K562 (cell line): ENCODE measurements around the gene ACTR5. TPM values are rescaled to one million over a fixed set of nuclear protein-coding genes. Genes with fewer than 3 reads are reported as not detected.

Experiments
- ATAC-seq: fragments of 200-7000 bp; cut with Tn5 transposase; 3 replicates; pipeline ENCODE4 v1.9.1; 2020; ENCODE audit warnings: moderate library complexity
- BruUV-seq: library from RNA; stranded (reverse); fragments of 400-500 nt; replicated peaks from 2 replicates; lab custom pipeline; 2021; lab: Mats Ljungman, UMichigan
- CTCF ChIA-PET: fragments of 300-600 bp; formaldehyde crosslinking; extraction: SDS; loops from one replicate; lab custom pipeline; 2021; ENCODE audit warnings: low intra/inter-chr PET ratio; lab: Yijun Ruan, JAX
- POLR2A ChIA-PET: fragments of 300-600, 350-650 bp; sonication (Branson Sonifier 250); formaldehyde crosslinking; extraction: SDS; loops from one replicate; lab custom pipeline; 2021; ENCODE audit warnings: antibody characterized with exemption, inconsistent platforms; lab: Yijun Ruan, JAX
- DNase-seq, 4 experiments: peaks; one replicate each; pipeline versions ENCODE4 v3.0.0 to v3.0.0-alpha.2; 2011 to 2018; ENCODE audit warnings: low spot score in 3 of 4, mixed read lengths in 3 of 4; ENCODE audit errors: extremely low read depth in 1 of 4
- FAIRE-seq: peaks from 2 replicates; lab custom pipeline; 2011; peaks lifted over from hg19 to GRCh38; lab: Jason Lieb, UNC
- H2AFZ ChIP-seq: 2 replicates; pipeline ENCODE4 v1.6.0; 2011; ENCODE audit warnings: low read depth, low read length, control low read depth, inconsistent platforms
- H3K27ac ChIP-seq: fragments of 200-600 bp; 3 replicates; pipeline ENCODE4 v1.8.0; 2011; ENCODE audit warnings: low read depth, mild to moderate bottlenecking, control low read depth, inconsistent platforms, low read length, moderate library complexity, mixed read lengths; ENCODE audit errors: extremely low read depth
- H3K27me3 ChIP-seq, 2 experiments: fragments of 300-600 bp in 1 of 2; 2 replicates in 1 of 2; 3 replicates in 1 of 2; pipeline versions ENCODE4 v1.6.0 to v1.8.0; 2011; ENCODE audit warnings: inconsistent platforms in 2 of 2, low read length in 2 of 2, mild to moderate bottlenecking in 1 of 2, mixed read lengths in 1 of 2, moderate library complexity in 1 of 2; ENCODE audit not compliant: control insufficient read depth in 2 of 2, insufficient read depth in 2 of 2
- H3K36me3 ChIP-seq: fragments of 300-600 bp; 3 replicates; pipeline ENCODE4 v1.8.0; 2011; ENCODE audit warnings: mild to moderate bottlenecking, low read length, inconsistent platforms; ENCODE audit not compliant: control insufficient read depth, insufficient read depth
- H3K4me1 ChIP-seq, 2 experiments: fragments of 200-600 bp in 1 of 2; replicated peaks in 1 of 2; 2 replicates in 1 of 2; 3 replicates in 1 of 2; pipeline versions ENCODE4 v1.5.1 to v1.8.0; 2011; ENCODE audit warnings: inconsistent platforms in 2 of 2, low read length in 2 of 2, mild to moderate bottlenecking in 1 of 2, mixed read lengths in 1 of 2, moderate library complexity in 1 of 2; ENCODE audit not compliant: control insufficient read depth in 2 of 2, insufficient read depth in 2 of 2
- H3K4me2 ChIP-seq: 2 replicates; pipeline ENCODE4 v1.6.1; 2011; ENCODE audit warnings: low read length, control low read depth, inconsistent platforms, mixed read lengths; ENCODE audit not compliant: insufficient read depth
- H3K4me3 ChIP-seq: fragments of 200-600 bp; sonication (generic), shearing (Covaris generic); 2 replicates; pipeline ENCODE4 v1.5.1; 2016; ENCODE audit warnings: control low read depth, inconsistent platforms
- H3K79me2 ChIP-seq: fragments of 200-600 bp; 3 replicates; pipeline ENCODE4 v1.8.0; 2011; ENCODE audit warnings: low read length, inconsistent platforms; ENCODE audit not compliant: control insufficient read depth, insufficient read depth
- H3K9ac ChIP-seq, 2 experiments: 2 replicates each; pipeline versions ENCODE4 v1.6.0 to v1.6.1; 2011; ENCODE audit warnings: low read depth in 2 of 2, low read length in 2 of 2, control low read depth in 1 of 2, inconsistent platforms in 1 of 2, mild to moderate bottlenecking in 1 of 2, mixed read lengths in 1 of 2; ENCODE audit not compliant: insufficient read depth in 1 of 2
- H3K9me1 ChIP-seq: one replicate; pipeline ENCODE4 v1.6.0; 2011; ENCODE audit warnings: inconsistent platforms, mild to moderate bottlenecking, low read length, moderate library complexity; ENCODE audit not compliant: control insufficient read depth, insufficient read depth
- H3K9me3 ChIP-seq: replicated peaks from 2 replicates; pipeline ENCODE4 v1.5.1; 2011; ENCODE audit warnings: low read depth, low read length, inconsistent platforms; ENCODE audit not compliant: control insufficient read depth, insufficient read depth
- H4K20me1 ChIP-seq: replicated peaks from 2 replicates; pipeline ENCODE4 v1.6.1; 2011; ENCODE audit warnings: low read length, inconsistent platforms, mixed read lengths; ENCODE audit not compliant: control insufficient read depth, insufficient read depth
- ATF7 ChIP-seq: fragments of 450-650 bp; IDR thresholded peaks from 2 replicates; pipeline ENCODE4 v1.7.1; 2014; ENCODE audit warnings: mild to moderate bottlenecking, moderate library complexity
- CXXC5 ChIP-seq: fragments of 250-450 bp; sonication (Bioruptor Pico); IDR thresholded peaks from 2 replicates; pipeline ENCODE4 v1.8.0; 2022; ENCODE audit warnings: inconsistent platforms, mild to moderate bottlenecking, moderate library complexity
- GTF2F1 ChIP-seq: IDR thresholded peaks from 2 replicates; pipeline ENCODE4 v1.6.1; 2011; ENCODE audit warnings: low read depth, low read length, improper control_type of control experiment
- MCM7 ChIP-seq, 2 experiments: fragments of 450-650 bp; IDR thresholded peaks; 2 replicates each; pipeline ENCODE4 v1.6.1; 2016 to 2018
- NBN ChIP-seq: fragments of 450-650 bp; IDR thresholded peaks from 2 replicates; pipeline ENCODE4 v1.6.1; 2016; ENCODE audit warnings: low read depth, mild to moderate bottlenecking
- POLR2A ChIP-seq: fragments of 450-650 bp; conservative IDR thresholded peaks from 2 replicates; pipeline ENCODE4 v1.6.1; 2016
- WGBS: fragments of 100-300 bp; shearing (Covaris generic); methylation state at CpG from one replicate; pipeline ENCODE4 v1.1.6; 2016; ENCODE audit warnings: low coverage, mixed read lengths; ENCODE audit not compliant: insufficient coverage; ENCODE audit errors: missing lambda C conversion rate; 5-methylcytosine and 5-hydroxymethylcytosine counted together
- in situ Hi-C: fragments of 300-500 bp; cut with MboI; formaldehyde crosslinking; loops from 4 replicates; pipeline ENCODE4 v1.15.0; 2018; ENCODE audit warnings: inconsistent platforms, mixed read lengths
- intact Hi-C: fragments of 100-400 bp; cut with micrococcal nuclease; formaldehyde crosslinking; loops from 2 replicates; pipeline ENCODE4 v1.14.2; 2022
- polyA plus RNA-seq, 8 experiments: library from polyadenylated mRNA; depleted of rRNA in 4 of 8; stranded (reverse) in 5 of 8; unstranded in 3 of 8; fragments of >200 nt; fragmentation: Nextera tagmentation in 2 of 8; fragmentation: Illumina TruSeq in 1 of 8; extraction: Ambion mirVana in 2 of 8; extraction: Trizol in 1 of 8; gene quantifications; 2 replicates each; pipeline versions ENCODE4 v1.2.1 to v1.2.3, GENCODE V29; 2011 to 2014; ENCODE audit warnings: inconsistent platforms in 1 of 8, missing spikeins in 1 of 8
- total RNA-seq, 7 experiments: library from RNA; depleted of rRNA in 6 of 7; stranded (reverse); fragments of >200 nt in 6 of 7; fragmentation: Illumina TruSeq in 2 of 7; extraction: Trizol in 2 of 7; gene quantifications; 2 replicates each; pipeline versions ENCODE4 v1.2.1 to v1.2.3, GENCODE V29; 2011 to 2021; ENCODE audit warnings: low replicate concordance in 1 of 7
- TF ChIP-seq, protein P1 (sequence below): fragments of 450-650 bp; IDR thresholded peaks from 2 replicates; pipeline ENCODE4 v1.6.1; 2017; ENCODE audit warnings: antibody characterized with exemption, mild to moderate bottlenecking

Gene ACTR5
- total and polyA plus RNA-seq, 9 of the 15 experiments (the other 6 are each of a cell fraction or from before 2014, with no cell fraction given), result 0.93 to 18.8 (median 12.9) TPM

DNA sequence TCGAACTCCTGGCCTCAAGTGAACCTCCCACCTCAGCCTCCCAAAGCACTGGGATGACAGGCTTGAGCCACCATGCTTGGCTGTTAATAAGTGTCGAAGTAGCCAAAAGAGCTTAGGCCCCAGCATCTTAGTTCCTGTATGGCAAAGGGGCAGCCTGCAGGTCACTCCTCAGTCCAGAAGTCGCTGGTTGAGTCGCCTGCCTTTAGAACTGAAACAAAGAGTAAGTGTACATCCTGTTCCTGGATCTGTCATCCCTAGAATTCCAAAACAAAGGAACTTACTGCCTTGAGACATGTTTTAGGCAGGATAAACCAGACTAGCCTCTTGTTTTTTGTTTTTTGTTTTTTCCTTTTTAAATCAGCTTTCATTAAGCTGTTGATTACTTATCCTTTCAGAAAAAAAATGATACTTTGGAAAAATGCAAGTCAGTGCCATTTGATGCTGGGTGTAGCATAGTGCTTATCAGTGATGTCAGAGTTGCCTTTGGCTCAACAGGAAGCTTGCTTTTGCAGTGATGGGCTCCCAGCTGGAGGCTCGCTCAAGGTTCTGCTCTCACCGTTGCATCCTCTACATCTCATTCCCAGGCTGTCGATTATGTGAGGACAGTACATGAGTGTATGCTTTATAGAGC lies 9.0 kb downstream of the ACTR5 start (continued):
- TF ChIP-seq, protein P1, sequence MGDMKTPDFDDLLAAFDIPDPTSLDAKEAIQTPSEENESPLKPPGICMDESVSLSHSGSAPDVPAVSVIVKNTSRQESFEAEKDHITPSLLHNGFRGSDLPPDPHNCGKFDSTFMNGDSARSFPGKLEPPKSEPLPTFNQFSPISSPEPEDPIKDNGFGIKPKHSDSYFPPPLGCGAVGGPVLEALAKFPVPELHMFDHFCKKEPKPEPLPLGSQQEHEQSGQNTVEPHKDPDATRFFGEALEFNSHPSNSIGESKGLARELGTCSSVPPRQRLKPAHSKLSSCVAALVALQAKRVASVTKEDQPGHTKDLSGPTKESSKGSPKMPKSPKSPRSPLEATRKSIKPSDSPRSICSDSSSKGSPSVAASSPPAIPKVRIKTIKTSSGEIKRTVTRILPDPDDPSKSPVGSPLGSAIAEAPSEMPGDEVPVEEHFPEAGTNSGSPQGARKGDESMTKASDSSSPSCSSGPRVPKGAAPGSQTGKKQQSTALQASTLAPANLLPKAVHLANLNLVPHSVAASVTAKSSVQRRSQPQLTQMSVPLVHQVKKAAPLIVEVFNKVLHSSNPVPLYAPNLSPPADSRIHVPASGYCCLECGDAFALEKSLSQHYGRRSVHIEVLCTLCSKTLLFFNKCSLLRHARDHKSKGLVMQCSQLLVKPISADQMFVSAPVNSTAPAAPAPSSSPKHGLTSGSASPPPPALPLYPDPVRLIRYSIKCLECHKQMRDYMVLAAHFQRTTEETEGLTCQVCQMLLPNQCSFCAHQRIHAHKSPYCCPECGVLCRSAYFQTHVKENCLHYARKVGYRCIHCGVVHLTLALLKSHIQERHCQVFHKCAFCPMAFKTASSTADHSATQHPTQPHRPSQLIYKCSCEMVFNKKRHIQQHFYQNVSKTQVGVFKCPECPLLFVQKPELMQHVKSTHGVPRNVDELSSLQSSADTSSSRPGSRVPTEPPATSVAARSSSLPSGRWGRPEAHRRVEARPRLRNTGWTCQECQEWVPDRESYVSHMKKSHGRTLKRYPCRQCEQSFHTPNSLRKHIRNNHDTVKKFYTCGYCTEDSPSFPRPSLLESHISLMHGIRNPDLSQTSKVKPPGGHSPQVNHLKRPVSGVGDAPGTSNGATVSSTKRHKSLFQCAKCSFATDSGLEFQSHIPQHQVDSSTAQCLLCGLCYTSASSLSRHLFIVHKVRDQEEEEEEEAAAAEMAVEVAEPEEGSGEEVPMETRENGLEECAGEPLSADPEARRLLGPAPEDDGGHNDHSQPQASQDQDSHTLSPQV, result peak; percentile 60
- TF ChIP-seq ATF7, result peak; percentile 62; the same call in 1 of the 2 replicates

DNA sequence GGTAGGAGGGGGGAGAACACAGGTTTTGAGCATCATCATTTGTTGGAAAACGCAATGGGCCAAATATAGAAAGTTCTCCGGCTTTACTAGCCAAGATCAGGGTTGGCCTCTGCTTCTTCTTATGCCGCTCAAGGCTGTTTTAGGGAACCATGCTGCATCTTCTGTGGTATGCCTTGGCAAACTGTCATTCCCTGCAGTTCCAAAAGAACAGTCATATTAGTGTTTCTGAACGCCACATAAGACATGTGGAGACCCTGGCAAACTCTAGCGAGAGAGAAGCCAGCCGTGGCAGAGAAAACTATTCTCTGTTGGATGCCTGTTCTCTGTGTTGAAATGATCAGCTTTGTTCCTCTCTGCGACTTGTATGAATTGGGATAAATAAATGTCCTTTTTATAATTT lies 10.8 kb downstream of the ACTR5 start:
- intact Hi-C loops, result loop anchor here (10.0 kb wide), 1 partner anchor 286 kb away; no protein-coding TSS in a partner anchor
- Histone ChIP-seq H3K9me3 (no peaks in the 10 kb centered on the region), H3K4me2 (no peak overlapping the region), H4K20me1 (0 out of 2 replicates have a peak, but pooled peaks cover 2% of the 10 kb centered on the region), H3K9ac (no peak overlapping the region), H3K4me1 (peaks cover 0 to 8% of the 10 kb centered on the region in 2 experiments; a peak in 2 of 5 replicates), H3K27me3 (no peaks in the 10 kb centered on the region), H3K9me1 (no peaks in the 10 kb centered on the region), H3K4me3 (no peak overlapping the region), H3K36me3 (peaks cover 87% of the 10 kb centered on the region), H3K27ac (no peak overlapping the region), H2AFZ (no peak overlapping the region), H3K79me2 (no peaks in the 10 kb centered on the region)
- ATAC-seq (no peak), DNase-seq (no peak), FAIRE-seq (no peak)
- in situ Hi-C loops, result no loop called here
- CTCF ChIA-PET, result no interaction called here
- TF ChIP-seq MCM7 (IDR thresholded peaks at IDR 0.05) (no peak), CXXC5 (CRISPR knock-in tag) (no peak), GTF2F1 (no peak), NBN (no peak), POLR2A (no peak)
- no TSS peak for BruUV-seq
- 91% methylated on average over 7 of the region's 7 CpGs for WGBS
- POLR2A ChIA-PET, result interaction anchor here (0.9 to 1.3 kb wide), 2 partner anchors 8 to 110 kb away, joined by 4 to 5 read pairs; no protein-coding TSS in a partner anchor
